Dermis blood vessel endothelial cell (primary cell): Measurements from ENCODE around the gene FAM222B. TPM values are rescaled to one million over a fixed set of nuclear protein-coding genes. Genes with fewer than 3 reads are reported as not detected.
A peak's percentile ranks its signal among the peaks of the same experiment; 100 is the strongest.
"Not testable (repeated sequence)": the region's sequence is repeated elsewhere in the genome, so short reads cannot be mapped to it uniquely, and the experiment has no call there.

Experiments
- DNase-seq: peaks from one replicate; pipeline ENCODE4 v3.0.0; 2010
- total RNA-seq: library from RNA; depleted of rRNA; stranded (reverse); fragments of >200 nt; gene quantifications from 2 replicates; pipeline ENCODE4 v1.2.3, GENCODE V29; 2014

Gene FAM222B
- total RNA-seq, 1 donor from 2014 or later, result 9.5 TPM

DNA sequence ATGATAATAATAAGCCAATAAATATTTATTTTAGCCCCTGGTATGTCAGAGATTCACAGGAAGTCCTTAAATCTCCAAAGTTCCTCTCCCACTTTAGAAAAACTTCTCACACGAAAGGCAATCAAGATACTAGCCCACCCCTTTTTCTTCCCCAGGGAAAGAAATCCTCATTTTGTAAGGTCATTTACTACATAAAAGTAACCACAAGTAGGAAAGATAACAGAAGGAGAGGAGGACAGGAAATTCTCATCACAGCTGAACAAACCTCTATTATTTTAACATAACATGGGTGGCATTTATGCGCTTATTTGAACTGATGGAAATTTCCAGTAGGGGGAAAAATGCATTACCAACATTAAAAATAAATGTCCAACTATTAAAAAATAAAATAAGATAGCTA lies 3.4 kb downstream of the FAM222B start:
- peak; percentile 39 for DNase-seq

DNA sequence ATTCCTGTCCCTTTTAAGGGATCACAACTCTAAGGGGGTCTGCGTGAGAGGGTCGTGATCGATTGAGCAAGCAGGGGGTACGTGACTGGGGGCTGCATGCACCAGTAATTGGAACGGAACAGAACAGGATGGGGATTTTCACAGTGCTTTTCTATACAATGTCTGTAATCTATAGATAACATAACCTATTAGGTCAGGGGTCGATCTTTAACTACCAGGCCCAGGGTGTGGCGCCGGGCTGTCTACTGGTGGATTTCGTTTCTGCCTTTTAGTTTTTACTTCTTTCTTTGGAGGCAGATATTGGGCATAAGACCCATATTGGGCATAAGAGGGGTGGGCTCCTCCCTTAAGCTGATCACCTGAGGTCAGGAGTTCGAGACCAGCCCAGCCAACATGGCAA lies 6.0 kb downstream of the FAM222B start:
- DNase-seq, result not testable (repeated sequence)

DNA sequence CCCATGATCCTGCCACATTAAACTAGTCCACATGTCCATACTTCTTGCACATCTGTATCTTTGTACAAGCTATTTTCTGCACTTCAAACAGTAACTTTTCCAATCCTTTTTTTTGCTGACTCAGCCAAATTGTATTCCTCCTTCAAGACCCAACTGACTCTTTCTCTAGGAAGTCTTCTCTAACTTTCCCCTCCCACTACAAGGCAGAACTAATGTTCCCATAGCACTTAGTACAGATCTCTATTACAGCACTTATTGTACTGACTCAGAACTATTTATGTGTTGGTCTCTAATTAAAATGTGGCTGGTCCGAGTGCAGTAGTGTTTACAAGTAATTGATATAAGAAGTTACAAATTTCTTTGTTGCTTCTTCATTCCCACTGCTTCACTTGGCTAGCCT lies 8.2 kb downstream of the FAM222B start:
- no peak for DNase-seq

DNA sequence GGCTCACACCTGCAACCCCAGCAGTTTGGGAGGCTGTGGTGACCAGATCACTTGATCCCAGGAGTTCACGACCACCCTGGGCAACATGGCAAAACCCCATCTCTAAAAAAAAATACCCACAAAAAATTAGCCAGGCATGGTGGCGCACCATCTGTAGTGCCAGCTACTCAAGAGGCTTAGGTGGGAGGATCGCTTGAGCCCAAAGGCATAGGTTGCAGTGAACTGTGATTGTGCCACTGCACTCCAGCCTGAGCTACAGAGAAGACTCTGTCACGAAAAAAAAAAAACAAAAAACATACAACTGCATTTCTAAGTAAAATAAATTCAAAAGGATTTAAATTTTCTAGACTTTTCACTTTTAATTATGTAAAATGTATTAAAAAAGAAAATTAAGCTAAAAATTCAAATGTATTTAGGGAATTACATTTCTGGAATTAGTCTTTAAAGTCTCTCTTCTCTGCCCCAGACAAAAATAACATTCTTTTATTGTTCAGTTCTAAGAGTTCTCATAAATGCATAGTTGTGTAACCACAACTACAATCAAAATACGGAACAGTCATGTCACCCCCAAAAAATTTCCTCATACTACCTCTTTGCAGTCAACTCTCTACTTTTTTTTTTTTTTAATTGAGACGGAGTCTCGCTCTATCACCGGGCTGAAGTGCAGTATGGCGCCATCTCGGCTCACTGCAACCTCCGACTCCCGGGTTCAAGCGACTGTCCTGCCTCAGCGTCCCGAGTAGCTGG lies 14.1 kb downstream of the FAM222B start:
- no peak for DNase-seq

DNA sequence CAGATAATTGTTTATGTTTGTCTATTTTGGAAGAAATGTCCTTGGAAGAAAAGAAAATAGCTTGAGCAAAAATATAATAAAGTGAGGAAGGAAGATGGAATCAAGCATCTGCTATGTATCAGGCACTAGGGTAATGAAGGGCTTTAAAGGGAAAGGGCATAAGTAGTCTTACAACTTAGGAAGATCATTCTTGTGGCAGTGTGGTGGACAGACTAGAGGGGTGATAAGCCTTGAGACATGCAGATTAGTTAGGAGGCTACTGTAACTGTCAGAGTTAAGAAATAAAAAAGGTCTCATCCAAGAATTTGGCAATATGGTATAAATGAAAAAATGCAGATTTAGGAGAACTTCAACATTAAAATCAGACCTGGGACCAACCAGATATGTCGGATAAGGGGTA lies 14.9 kb downstream of the FAM222B start:
- no peak for DNase-seq

DNA sequence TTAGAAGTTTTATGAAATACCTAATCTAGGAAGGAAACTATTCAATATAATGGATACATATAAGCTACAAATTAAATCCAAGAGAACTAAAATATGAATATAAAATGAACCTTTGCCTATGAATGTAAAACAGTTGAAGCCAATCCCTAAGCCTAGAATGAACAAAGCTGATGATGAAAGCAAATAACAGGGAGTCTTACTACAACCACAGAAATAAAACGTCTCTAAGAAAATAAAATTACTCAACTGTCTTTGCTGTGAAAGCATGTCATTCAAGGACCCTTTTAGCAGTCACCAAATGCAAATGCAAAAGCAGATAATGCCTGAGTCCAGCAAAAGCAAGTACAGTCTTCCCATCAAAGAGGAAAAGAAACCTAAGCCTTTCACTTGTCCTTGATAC lies 23.0 kb downstream of the FAM222B start:
- no peak for DNase-seq

DNA sequence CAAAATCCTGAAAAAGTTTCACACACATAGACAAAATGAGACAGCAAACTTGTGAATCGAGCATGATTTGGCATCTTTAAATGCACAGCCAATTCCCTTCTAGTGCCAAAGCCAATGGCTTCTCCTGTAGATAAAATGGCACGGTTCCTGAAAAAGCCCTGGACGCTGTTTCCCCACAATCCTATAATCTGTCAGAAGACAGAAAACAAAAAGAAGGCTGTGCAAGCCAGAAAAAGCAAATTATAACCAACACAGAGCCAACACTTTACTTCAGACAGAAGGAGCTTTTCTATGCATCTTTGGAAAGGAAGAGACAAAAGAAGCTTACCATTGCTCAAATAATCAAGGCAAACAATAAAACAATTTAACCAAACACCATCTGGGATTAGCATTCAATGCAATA lies 23.8 kb downstream of the FAM222B start:
- no peak for DNase-seq

DNA sequence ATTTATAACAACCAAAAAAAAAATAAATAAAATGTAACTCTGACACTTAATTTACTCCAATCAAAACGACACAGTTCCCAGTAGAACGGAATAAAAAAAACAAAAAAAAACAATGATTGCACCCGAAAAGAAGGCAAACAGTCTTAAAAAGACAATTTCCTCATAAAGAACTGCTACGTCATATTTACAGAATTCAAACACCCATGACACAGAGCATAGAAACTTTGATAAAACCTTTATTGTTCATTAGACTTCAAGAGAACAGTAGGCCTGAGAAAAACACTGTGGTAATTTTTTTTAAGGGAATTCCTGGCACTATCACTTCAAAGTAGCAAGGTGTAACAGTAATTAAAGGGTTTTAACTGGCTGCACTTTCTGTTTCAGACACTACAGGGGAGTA lies 26.1 kb downstream of the FAM222B start:
- no peak for DNase-seq

DNA sequence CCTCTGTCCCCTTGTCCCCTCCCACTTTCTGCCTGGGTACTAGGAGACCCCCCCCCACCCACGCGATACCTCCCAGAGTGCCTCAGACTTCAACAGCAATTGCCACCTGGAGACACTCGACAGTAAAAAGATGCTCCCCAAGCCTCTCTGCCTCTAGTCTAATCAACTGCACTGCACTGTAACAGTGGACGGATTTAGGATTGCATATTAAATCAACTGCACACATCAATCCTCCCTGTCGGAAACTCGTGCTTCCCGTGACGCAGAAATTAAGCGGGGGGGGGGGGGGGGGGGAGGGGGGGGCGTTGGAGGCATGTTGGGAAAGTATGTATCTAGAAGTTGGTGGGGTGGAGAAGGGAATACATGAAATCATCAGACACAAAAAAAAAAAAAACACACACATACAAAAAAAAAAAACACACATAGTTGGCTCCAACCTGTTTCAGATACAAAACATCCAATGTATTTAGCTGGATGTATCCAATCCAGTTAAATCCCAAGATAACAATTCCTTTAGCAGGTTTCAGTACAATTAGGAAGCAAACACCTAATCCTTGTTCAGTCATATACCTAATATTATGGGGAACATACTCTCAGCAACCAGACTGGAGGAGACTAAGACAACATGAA lies 29.7 kb downstream of the FAM222B start:
- peak; percentile 85 for DNase-seq

DNA sequence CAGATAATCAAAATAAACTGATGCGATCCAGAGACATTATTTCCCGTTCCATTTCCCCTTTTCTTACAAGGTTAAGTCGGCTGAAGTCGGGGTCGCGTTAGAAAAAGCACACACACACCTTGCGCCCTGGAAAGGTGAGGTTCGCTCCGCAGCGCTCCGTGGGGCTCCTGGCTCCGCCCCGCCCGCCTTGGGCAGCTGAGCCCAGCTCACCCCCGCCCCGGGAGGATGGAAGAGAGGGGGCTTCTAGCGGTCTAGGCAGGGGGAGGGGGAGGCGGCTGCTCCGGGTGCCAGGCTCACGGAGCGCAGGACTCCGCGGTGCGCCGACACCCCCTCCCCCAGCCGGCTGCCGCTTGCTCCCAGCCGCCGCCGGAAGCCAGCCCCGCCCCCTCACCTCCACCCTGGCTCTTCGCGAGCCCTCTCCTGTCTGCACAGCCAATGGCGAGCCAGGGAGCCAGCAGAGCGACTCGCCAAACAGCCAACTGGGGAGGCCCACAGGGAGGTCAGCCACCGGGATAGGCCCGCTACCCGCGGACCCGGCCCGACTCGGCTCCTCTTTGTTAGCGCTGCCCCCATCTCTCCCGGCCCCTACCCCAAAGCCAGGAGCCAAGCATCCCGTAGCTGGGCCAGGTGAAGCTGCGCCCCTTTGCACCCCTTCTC lies 30.4 kb downstream of the FAM222B start:
- DNase-seq, result peak; percentile 98

DNA sequence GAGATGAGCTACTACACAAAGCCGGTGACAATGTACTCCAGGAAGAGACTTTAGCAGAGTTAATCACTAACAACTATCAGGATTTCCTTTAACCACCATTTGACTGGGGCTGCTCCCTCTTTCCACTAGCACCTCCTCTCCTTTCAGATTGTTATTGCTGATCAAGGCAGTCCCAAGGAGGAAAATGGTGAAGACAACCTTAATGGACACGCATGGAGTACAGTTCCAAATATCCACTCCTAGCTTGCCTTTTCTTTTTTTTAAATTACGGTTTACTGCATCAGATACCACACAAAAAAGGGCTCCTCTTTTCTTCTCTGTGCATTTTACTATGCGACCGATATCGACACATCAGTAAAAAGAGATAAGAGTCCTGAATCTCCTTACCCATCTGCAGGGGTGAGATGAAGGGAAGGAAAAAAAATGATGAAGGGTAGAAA lies 30.9 kb downstream of the FAM222B start:
- DNase-seq, result peak; percentile 62

DNA sequence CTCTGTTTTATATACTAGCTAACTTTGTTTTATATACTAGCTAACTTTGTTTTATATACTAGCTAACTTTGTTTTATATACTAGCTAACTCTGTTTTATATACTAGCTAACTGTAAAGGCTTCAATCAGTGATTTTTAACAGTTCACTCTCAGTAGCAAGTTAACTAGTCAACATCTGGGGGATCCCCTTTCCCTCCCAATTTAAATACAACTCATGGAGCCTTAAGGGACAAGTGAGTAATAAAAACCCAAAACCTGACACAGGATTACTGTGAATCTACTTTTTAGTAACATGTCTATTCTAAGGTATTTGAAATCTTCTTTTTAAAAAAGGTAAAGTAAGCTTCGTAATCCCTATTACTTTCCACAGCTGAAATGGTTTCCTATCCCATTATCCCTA lies 32.2 kb downstream of the FAM222B start:
- DNase-seq, result no peak

DNA sequence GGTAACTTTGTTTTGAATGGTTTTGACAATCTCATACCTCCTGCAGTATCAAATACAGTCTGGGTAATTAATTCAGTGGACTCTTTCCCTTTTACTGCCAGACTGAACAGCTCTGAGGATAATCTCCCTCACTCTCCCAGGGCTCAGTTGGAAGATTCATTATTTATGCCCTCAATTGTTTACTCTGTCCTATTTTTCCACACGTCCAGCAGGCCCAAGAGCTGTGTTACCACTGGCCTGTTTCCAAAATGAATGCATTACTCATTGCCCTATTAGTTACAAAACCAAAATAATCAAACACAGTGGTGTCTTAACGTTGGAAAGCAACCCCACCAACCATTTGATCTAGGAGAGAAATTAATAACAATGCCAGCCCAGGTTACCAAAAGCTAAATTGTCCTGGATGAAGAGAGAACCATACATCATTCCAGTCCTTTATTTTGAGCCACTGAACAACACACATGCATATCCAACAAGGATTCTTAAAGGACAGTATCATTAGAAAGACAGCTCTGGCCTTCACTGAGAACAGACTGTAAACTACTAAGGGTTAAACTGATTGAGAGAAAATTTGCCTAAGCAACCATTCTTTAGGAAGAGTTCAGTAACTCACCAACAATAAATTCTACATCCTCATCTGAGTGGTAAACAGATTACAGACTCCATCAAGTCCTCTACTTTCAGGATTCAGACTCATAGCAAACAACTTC lies 34.5 kb downstream of the FAM222B start:
- peak; percentile 92 for DNase-seq

DNA sequence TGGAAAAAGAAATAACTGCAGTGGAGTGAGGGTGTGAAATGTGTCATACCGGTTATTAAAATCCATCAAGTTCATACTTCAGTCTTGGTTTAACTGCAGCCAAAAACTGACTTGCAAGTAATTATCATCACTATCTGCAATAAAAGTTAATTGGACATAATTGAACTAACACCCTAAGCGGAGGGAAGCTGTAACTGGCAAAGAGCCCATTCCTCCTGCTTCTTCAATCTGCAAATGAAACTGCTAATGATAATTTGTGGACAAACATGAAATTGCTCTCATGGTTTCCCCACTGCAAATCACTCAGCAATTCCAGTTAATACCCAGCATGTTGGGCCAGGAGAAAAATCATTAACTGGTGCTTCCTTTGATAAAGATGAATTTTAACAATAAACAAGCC lies 46.5 kb downstream of the FAM222B start:
- DNase-seq, result no peak

DNA sequence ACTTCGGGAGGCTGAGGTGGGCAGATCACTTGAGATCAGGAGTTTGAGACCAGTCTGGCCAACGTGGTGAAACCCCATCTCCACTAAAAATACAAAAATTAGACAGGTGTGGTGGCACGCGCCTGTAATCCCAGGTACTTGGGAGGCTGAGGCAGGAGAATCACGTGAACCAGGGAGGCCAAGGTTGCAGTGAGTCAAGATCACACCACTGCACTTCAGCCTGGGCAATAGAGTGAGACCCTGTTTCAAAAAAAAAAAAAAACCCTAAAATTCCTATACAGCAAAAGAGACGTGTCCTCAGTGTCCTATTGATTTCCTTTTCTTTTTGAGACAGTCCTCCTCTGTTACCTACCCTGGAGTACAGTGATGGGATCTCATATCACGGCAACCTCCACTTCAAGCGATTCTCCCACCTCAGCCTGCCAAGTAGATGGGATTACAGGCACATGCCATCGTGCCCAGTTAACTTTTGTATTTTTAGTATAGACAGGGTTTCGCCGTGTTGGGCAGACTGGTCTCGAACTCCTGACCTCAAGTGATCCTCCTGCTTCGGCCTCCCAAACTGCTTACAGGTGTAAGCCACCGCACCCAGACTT lies 47.6 kb downstream of the FAM222B start:
- not testable (repeated sequence) for DNase-seq

DNA sequence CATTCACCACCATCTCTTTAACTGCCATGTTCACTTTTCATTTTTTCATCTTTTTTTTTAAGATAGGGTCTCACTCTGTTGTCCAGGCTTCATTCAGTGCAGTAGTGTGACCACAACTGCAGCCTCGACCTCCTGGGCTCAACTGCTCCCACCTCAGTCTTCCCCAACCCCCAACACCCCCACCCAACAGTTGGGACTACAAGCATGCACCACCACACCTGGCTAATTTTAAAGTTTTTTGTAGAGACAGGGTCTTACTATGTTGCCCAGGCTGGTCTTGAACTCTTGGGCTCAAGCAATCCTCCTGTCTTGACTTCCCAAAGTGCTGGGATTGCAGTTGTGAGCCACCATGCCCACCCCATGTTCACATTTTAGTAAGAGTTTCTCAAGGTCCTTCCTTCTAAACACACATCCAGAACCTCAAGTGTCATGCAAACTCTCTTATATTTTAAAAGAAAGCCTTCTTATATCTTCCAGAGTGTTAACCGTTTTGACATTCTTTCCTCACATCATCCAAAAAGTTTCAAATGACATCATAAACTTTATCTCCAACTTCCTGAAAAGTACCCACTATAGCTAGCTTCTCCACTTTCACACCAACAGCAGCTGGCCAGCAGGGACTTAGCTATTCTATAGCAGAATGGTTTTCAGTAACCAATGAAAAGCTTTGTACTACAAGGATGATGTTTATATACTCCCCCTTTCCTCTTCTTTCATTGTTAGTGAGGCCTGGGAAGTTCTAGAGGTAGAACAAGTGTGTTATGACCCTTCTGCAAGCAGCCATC lies 49.5 kb downstream of the FAM222B start:
- peak; percentile 14 for DNase-seq

DNA sequence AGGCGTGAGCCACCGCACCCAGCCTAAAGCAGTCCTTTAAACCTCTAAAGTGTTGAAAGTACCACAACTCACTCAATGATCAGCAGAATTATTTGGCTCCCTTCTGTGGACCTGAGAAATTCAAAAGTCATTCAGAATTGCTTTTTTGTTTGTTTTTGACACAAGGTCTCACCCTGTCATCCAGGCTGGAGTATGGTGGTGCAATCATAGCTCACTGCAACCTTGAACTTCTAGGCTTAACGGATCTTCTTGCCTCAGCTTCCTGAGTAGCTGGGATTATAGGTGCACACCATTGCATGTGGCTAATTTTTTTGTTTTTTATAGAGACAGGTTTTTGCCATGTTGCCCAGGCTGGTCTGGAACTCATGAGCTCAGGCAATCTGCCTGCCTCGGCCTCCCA lies 54.5 kb downstream of the FAM222B start:
- no peak for DNase-seq

DNA sequence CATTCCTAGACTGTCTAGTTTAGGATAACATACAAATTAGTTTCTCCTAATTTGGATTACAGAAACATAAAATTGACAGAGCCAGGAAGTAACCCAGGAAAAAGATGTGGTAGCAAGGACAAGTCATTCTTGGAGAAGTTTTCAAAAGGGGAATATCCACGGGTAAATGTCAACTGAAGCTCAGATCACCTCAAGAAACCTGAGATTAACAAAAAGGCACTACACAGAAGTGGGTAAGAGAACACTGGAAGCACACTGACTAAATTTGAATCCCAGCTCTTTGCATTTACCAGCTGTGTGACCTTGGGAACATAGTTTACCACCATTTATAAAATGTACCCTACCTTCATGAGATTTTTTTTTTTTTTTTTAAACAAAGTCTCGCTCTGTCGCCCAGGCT lies 59.4 kb downstream of the FAM222B start:
- DNase-seq, result no peak

DNA sequence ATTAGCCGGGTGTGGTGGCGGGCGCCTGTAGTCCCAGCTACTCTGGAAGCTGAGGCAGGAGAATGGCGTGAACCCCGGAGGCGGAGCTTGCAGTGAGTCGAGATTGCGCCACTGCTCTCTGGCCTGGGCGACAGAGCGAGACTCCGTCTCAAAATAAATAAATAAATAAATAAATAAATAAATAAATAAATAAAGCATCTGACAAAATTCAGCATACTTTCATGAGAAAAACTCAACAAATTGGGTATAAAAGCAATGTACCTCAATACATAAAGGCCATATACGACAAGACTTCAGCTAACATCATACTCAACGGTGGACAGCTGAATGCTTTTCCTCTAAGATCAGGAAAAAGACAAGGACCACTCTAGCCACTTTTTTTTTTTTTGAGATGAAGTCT lies 63.0 kb downstream of the FAM222B start:
- not testable (repeated sequence) for DNase-seq

DNA sequence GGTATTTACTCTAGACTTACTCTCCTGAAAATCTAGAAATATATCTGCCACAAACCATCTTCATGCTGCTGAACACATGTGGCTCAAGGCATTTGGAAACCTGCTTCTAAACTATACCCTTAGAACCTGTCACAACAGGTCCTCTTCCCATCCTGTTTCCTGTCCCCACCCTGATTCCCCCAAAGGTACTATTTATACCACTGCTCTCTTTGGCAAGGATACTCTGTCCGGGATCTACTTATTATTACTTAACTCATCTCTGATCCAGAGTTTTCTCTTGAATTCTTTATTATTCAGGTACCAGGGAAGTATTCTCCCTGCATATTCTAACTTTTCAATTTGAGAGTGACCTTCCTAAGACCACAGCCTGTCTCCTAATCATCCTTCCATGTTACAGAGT lies 65.4 kb downstream of the FAM222B start:
- no peak for DNase-seq

DNA sequence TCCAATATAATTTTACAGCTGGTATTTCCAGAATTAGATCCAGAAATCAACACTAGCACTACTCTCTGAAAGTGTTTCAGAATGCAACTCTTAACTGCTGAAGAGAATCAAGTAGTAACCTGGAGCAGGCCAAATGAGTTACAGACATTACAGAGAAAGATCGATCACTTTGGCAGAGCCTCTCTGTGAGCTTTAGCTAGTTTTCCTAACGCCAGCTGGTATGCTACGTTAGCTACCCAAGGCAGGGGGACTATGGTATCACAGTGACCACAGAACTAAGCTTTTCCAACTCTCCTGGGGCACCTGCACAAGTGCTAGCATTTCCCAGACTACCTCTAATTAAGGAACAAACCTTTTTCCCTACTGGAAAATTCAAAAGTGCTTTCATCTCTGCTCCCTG lies 68.4 kb downstream of the FAM222B start:
- no peak for DNase-seq

DNA sequence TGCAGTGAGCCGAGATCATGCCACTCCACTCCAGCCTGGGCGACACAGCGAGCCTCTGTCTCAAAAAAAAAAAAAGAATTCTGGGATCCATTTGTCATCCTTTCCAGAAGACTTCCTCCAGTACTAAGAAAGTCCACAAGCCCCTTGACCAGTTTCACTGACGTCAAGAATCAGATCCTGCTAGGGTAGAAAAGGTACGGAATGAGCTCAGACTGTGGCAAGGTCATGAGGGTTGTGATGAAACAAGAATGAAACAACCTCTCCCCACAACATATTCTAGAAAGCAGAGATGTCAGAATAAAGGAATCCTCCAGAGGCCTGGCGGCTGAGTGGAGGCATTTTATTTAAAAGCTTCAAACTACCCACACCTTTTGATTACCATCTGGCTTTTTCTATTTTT lies 68.9 kb downstream of the FAM222B start:
- no peak for DNase-seq
